HepG2 (cell line): Measurements from ENCODE around the gene PADI6. TPM values are rescaled to one million over a fixed set of nuclear protein-coding genes. Genes with fewer than 3 reads are reported as not detected.

ENCODE experiments used
- AGO2 ChIP-seq: fragments of 200-400 bp; formaldehyde crosslinking; optimal IDR thresholded peaks from 2 replicates; pipeline ENCODE3; 2017; ENCODE audit warnings: mild to moderate bottlenecking, low read depth, low read length, moderate library complexity
- ATF7-NPFF ChIP-seq: sonication (generic); formaldehyde crosslinking; IDR thresholded peaks from 2 replicates; pipeline ENCODE4 v1.8.1; 2023; ENCODE audit warnings: mild to moderate bottlenecking, low read depth, missing genetic modification reagents, moderate library complexity
- FOXP4 ChIP-seq: sonication (generic); formaldehyde crosslinking; IDR thresholded peaks from 2 replicates; pipeline ENCODE4 v1.4.0; 2020; ENCODE audit warnings: missing genetic modification reagents
- HINFP ChIP-seq: sonication (generic); formaldehyde crosslinking; IDR thresholded peaks from 2 replicates; pipeline ENCODE4 v1.4.0; 2020; ENCODE audit warnings: low read depth, mild to moderate bottlenecking, missing genetic modification reagents
- HOXA5 ChIP-seq: sonication (generic); formaldehyde crosslinking; IDR thresholded peaks from 2 replicates; pipeline ENCODE4 v1.4.0; 2020; ENCODE audit warnings: missing genetic modification reagents
- MTA1 ChIP-seq: sonication (generic); formaldehyde crosslinking; IDR thresholded peaks from 2 replicates; pipeline ENCODE4 v1.4.0; 2020; ENCODE audit warnings: missing genetic modification reagents, mild to moderate bottlenecking, borderline replicate concordance
- NPAS2 ChIP-seq: sonication (generic); formaldehyde crosslinking; IDR thresholded peaks from 2 replicates; pipeline ENCODE4 v1.8.0; 2022; ENCODE audit warnings: mild to moderate bottlenecking, missing genetic modification reagents, borderline replicate concordance
- NRL ChIP-seq: sonication (generic); formaldehyde crosslinking; IDR thresholded peaks from 2 replicates; pipeline ENCODE4 v1.5.0; 2020; ENCODE audit warnings: missing genetic modification reagents, mild to moderate bottlenecking, moderate library complexity, borderline replicate concordance
- STAT6 ChIP-seq: sonication (generic); formaldehyde crosslinking; IDR thresholded peaks from 2 replicates; pipeline ENCODE4 v1.4.0; 2020; ENCODE audit warnings: missing genetic modification reagents, mild to moderate bottlenecking, borderline replicate concordance
- ZNF143 ChIP-seq: sonication (generic); formaldehyde crosslinking; IDR thresholded peaks from 2 replicates; pipeline ENCODE4 v1.4.0; 2020; ENCODE audit warnings: missing genetic modification reagents
- ZNF44 ChIP-seq: sonication (generic); formaldehyde crosslinking; IDR thresholded peaks from 2 replicates; pipeline ENCODE4 v1.5.1; 2020; ENCODE audit warnings: mild to moderate bottlenecking, missing genetic modification reagents
- ZNF768 ChIP-seq: sonication (generic); formaldehyde crosslinking; IDR thresholded peaks from 2 replicates; pipeline ENCODE4 v1.4.0; 2020; ENCODE audit warnings: missing genetic modification reagents
- ZNF782 ChIP-seq: sonication (generic); formaldehyde crosslinking; IDR thresholded peaks from 2 replicates; pipeline ENCODE4 v1.4.0; 2020; ENCODE audit warnings: missing genetic modification reagents, mild to moderate bottlenecking, borderline replicate concordance
- polyA plus RNA-seq, 8 experiments: library from polyadenylated mRNA; depleted of rRNA in 3 of 8; stranded (reverse) in 7 of 8; unstranded in 1 of 8; fragments of >200 nt; fragmentation: Illumina TruSeq in 4 of 8; extraction: Trizol in 4 of 8; gene quantifications; 2 replicates each; pipeline versions ENCODE4 v1.2.1 to v1.2.3, GENCODE V29; 2011 to 2016; ENCODE audit warnings: low read depth in 4 of 8, missing spikeins in 1 of 8, mixed read lengths in 1 of 8; ENCODE audit not compliant: insufficient read depth in 1 of 8
- total RNA-seq, 5 experiments: library from RNA; depleted of rRNA; stranded (reverse); fragments of >200 nt; fragmentation: Illumina TruSeq; extraction: Trizol; gene quantifications; 2 replicates each; pipeline ENCODE4 v1.2.3, GENCODE V29; 2016; ENCODE audit warnings: low read depth in 1 of 5
- TF ChIP-seq, protein P1 (sequence below), 2 experiments: sonication (generic) in 1 of 2; formaldehyde crosslinking in 1 of 2; IDR thresholded peaks; 2 replicates each; pipeline versions ENCODE4 v1.5.1 to v1.6.1; 2011 to 2020; ENCODE audit warnings: borderline replicate concordance in 1 of 2, low read depth in 1 of 2, low read length in 1 of 2, mild to moderate bottlenecking in 1 of 2, missing genetic modification reagents in 1 of 2, moderate library complexity in 1 of 2
- TF ChIP-seq, protein P2 (sequence below): sonication (generic); formaldehyde crosslinking; IDR thresholded peaks from 2 replicates; pipeline ENCODE4 v1.5.0; 2020; ENCODE audit warnings: missing genetic modification reagents

The PADI6 gene
- total and polyA plus RNA-seq, 2 of the 13 experiments (the other 11 are each of a cell fraction or from before 2014, with no cell fraction given): not detected

DNA sequence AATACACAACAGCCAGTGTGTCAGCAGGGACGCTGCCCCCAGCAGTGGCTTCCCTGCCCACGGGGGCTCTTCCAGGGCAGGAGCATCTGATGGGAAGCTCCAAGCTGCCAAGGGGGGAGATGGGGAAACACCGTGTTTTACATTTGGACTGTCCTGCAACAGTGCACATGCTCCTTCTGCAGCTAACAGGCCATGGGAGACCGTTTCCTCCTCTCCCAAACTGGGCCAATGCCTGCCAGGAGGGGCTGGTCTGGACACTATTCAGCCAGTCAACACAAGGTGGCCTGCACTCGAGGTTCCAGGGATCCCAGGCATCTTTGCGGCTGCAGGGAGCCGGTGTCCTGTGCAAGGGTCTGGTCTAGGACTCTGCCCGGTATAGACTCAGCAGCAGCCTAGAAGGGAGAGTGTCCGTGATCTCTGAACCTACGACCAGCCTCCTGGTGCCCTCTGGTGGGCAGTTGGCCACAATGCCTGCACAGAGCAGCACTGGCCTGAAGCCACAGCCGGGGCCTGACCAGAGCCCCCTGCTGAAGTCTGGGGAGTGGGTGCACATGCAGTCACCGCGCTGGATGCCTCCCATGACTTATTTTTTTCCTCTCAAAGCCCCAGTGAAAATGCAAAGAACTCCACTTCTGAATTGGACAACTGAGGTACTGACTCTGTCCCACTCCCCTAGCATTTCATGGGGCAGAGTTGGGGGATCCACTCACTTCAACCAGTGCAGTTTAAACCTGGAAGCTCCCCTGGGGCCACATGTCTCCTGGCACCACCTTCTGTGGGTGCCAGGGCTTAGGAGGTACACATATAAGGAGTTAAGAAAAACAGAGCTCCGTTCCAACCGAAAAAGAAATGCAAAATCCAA, 34.1 kb downstream of the PADI6 start (continued):
- TF ChIP-seq, protein P1, sequence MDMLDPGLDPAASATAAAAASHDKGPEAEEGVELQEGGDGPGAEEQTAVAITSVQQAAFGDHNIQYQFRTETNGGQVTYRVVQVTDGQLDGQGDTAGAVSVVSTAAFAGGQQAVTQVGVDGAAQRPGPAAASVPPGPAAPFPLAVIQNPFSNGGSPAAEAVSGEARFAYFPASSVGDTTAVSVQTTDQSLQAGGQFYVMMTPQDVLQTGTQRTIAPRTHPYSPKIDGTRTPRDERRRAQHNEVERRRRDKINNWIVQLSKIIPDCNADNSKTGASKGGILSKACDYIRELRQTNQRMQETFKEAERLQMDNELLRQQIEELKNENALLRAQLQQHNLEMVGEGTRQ (IDR thresholded peaks at IDR 0.05; ENCODE audit: low read depth, low read length): no peak
- TF ChIP-seq, protein P1 (CRISPR knock-in tag; IDR thresholded peaks at IDR 0.05; ENCODE audit: borderline replicate concordance): no peak
- no peak for TF ChIP-seq NPAS2 (CRISPR knock-in tag)
- TF ChIP-seq, protein P2, sequence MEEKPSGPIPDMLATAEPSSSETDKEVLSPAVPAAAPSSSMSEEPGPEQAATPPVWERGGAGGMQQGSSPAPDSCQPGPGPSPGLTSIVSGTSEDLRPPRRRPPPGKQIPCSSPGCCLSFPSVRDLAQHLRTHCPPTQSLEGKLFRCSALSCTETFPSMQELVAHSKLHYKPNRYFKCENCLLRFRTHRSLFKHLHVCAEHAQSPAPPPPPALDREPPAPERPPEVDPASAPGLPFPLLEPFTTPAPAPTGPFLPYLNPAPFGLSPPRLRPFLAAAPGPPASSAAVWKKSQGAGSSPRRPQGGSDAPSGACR (CRISPR knock-in tag): no peak
- TF ChIP-seq AGO2: peak; percentile 85
- TF ChIP-seq STAT6 (CRISPR knock-in tag): 0 out of 2 replicates have a peak, but pooled peaks have one; percentile 31
- peak; percentile 70; the same call in 1 of the 2 replicates for TF ChIP-seq HINFP (CRISPR knock-in tag)
- TF ChIP-seq ZNF768 (CRISPR knock-in tag): peak; percentile 38
- TF ChIP-seq ZNF782 (CRISPR knock-in tag): 0 out of 2 replicates have a peak, but pooled peaks have one; percentile 32
- TF ChIP-seq ZNF143 (CRISPR knock-in tag): peak; percentile 75
- TF ChIP-seq NRL (CRISPR knock-in tag): peak; percentile 70; the same call in 1 of the 2 replicates
- no peak for TF ChIP-seq MTA1 (CRISPR knock-in tag)
- no peak for TF ChIP-seq HOXA5
- TF ChIP-seq ZNF44: no peak
- peak; percentile 22; the same call in 1 of the 2 replicates for TF ChIP-seq FOXP4
- TF ChIP-seq ATF7-NPFF (CRISPR knock-in tag): 0 out of 2 replicates have a peak, but pooled peaks have one; percentile 30
